ENCODE measurements around the gene FBXO21.

FBXO21 gene

DNA sequence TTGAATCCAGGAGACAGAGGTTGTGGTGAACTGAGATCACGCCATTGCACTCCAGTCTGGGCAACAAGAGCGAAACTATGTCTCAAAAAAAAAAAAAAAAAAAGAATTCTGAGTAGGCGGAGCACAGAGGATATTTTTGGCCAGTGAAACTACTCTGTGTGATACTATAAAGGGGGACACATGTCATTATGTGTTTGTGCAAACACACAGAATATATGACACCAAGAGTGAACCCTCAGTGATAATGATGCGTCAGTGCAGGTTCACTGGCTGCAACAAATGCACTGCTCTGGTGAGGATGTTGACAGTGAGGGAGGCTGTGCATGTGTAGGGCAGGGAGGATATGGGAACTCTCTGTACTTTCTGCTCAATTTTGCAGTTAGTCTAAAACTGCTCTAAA, 24.2 kb downstream of the FBXO21 start:
- Mint-ChIP-seq H3K4me3 (no peak overlapping the region), H3K36me3 (ENCODE audit: low read depth) (peaks cover 97% of the 10 kb centered on the region), H3K9me3 (no peaks in the 10 kb centered on the region), H3K27me3 (no peaks in the 10 kb centered on the region), H3K27ac (no peak overlapping the region), H3K4me1 (ENCODE audit: low read depth) (no peaks in the 10 kb centered on the region)
- intact Hi-C loops (cut with micrococcal nuclease) = no loop called here

DNA sequence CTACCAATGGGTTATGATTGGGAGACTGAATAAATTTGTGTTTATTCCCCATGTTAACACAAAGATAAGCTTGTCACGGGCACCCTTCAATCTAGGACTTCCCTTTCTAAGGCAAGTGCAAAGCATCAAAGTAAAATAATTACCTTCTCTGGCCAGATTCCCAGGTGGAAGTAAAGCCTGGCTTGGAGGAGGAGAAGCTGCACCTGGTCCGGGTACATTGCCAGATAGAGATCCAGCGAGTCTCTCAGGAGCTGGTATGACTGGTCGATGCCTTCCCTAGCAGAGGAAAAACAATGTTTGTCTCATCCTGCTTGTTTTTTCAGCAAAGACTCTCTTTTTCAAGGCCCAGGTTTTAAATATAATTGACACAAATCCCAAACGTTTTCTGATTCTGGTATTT, 24.9 kb downstream of the FBXO21 start:
- intact Hi-C loops (cut with micrococcal nuclease) = no loop called here
- Mint-ChIP-seq H3K27ac (no peak overlapping the region), H3K36me3 (ENCODE audit: low read depth) (peaks cover 97% of the 10 kb centered on the region), H3K4me3 (no peak overlapping the region), H3K9me3 (no peaks in the 10 kb centered on the region), H3K4me1 (ENCODE audit: low read depth) (no peaks in the 10 kb centered on the region), H3K27me3 (no peaks in the 10 kb centered on the region)

DNA sequence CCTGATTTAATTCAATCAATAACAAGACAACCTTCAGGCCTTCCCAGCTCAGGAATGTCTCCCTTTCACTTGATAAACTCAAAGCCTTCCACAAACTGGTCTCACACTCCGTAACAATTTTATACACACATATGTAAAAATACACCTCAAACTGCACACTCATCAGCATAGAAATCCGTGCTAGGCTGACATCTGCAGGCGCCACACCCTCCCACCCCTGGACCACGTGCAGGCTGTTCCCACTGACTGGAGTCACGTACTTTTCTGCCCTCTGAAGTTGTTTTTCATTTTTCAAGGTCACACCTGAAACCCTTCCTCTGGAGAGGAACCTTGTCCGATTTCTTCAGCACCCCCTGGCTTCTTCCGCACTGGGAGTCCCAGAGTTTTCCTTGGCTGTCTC, 27.6 kb downstream of the FBXO21 start:
- Mint-ChIP-seq H3K27ac (no peak overlapping the region), H3K4me1 (ENCODE audit: low read depth) (no peaks in the 10 kb centered on the region), H3K4me3 (no peak overlapping the region), H3K36me3 (ENCODE audit: low read depth) (peaks cover 100% of the 10 kb centered on the region), H3K9me3 (no peaks in the 10 kb centered on the region), H3K27me3 (no peaks in the 10 kb centered on the region)
- intact Hi-C loops (cut with micrococcal nuclease) = no loop called here

DNA sequence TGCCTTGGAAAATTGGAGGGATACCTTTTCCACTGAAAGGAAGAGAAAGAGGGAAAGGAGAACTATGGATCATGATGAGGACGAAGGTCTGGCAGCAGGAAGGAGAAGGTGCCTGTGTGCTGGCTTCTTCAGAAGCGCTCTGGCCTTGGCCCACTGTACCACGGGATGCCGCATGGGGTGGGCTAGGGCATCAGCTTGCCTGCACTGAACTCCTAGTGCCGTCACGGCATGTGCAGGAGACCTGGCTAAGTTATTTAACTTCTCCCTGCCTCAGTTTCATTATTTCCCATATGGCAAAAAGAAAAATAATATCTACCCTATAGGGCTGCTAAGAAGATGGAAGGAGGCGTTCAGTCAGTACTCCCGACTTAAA, 28.1 kb downstream of the FBXO21 start:
- intact Hi-C loops (cut with micrococcal nuclease) = no loop called here
- H3K9me3 Mint-ChIP-seq = no peaks in the 10 kb centered on the region
- peaks cover 100% of the 10 kb centered on the region for H3K36me3 Mint-ChIP-seq (ENCODE audit: low read depth)
- no peak overlapping the region for H3K27ac Mint-ChIP-seq
- no peaks in the 10 kb centered on the region for H3K4me1 Mint-ChIP-seq (ENCODE audit: low read depth)
- no peaks in the 10 kb centered on the region for H3K27me3 Mint-ChIP-seq
- H3K4me3 Mint-ChIP-seq = no peak overlapping the region

DNA sequence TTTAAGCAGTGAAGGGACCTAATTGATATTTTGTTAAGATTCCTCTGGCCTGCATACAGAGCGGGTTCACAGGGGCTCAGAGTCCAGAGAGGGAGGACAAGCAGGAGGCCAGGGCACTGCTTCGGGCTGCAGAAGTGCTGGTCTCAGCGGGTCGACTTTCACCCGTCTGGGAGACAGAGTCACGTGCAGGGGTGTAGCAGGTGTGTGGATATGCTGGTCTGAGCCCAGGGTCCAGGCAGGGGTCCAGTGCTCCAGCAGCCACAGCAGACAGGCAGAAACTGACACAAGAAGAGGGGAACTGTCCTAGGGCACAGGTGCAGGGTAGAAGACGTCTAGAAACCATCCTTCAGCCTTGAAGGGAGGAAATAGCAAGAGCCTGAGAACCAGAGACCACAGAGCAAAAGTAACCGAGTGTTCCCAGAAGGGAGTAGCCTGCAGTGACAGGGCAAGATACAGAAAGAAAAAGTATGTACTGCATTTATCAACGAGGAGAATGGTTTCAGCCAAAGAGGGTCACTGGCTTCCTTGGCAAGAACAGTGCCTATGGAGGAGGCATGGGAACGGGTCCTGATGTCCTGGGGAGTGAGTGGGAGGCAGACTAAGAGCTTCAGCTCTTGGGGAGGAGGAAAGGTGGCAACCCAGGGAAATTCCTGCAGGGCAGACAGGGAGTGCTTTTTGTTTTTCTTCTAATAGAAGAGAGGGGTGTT, 28.7 kb downstream of the FBXO21 start:
- H3K36me3 Mint-ChIP-seq (ENCODE audit: low read depth) = peaks cover 100% of the 10 kb centered on the region
- no peak overlapping the region for H3K4me3 Mint-ChIP-seq
- H3K27me3 Mint-ChIP-seq = no peaks in the 10 kb centered on the region
- no peak overlapping the region for H3K27ac Mint-ChIP-seq
- no peaks in the 10 kb centered on the region for H3K9me3 Mint-ChIP-seq
- intact Hi-C loops (cut with micrococcal nuclease) = no loop called here
- no peaks in the 10 kb centered on the region for H3K4me1 Mint-ChIP-seq (ENCODE audit: low read depth)

DNA sequence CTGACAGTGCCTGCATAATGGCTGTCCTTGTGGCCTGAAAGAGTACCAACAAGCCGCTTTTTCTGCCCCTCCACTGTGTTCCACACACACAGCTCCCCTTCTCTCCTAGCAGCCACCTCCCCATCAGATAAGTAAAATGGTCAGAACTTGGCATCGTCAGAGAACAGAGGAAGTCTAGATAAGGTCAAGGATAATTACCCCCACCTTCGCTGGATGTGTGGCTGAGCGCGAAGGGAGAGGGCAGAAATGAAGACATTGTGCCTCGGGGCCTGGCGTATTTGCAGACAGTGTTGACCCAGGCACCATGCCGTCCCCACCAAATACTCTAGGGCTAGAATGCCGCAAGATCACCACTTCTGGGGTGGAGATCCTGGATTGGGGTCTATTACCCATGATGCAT, 30.6 kb downstream of the FBXO21 start:
- Mint-ChIP-seq H3K27ac (no peak overlapping the region), H3K4me1 (ENCODE audit: low read depth) (no peaks in the 10 kb centered on the region), H3K27me3 (no peaks in the 10 kb centered on the region), H3K4me3 (no peak overlapping the region), H3K36me3 (ENCODE audit: low read depth) (peaks cover 98% of the 10 kb centered on the region), H3K9me3 (no peaks in the 10 kb centered on the region)
- intact Hi-C loops (cut with micrococcal nuclease) = no loop called here

DNA sequence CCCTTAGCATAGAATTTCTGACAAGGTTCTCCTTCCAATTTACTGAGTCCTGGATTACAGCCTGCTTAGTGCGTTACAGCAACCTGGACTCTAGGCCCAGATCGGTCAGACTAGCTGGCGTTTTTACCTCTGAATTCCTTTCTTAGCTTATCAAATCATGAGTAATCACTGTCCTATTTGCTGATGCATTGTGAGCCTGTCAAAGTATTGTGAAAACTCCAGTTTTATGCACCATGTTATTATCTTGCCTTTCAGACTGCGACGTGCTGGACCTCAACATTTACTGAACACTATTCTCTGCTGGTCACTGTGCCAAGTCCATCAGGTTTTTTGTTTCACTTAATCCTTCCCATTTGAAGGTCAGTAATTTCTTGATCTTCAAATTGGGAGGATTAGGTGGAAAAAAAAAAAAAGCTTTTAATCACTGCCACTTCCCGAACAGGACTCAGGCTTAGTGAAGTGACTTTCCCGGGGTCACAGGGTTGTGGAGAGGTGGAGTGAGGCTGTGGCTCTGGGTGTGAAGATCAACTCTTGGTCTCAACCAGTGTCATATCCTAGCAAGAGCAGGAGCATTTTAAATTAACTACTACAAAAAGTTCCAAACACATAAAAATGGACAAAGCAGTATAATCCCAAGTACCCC, 31.2 kb downstream of the FBXO21 start:
- Mint-ChIP-seq H3K36me3 (ENCODE audit: low read depth) (peaks cover 98% of the 10 kb centered on the region), H3K27me3 (no peaks in the 10 kb centered on the region), H3K27ac (no peak overlapping the region), H3K4me3 (no peak overlapping the region), H3K9me3 (no peaks in the 10 kb centered on the region), H3K4me1 (ENCODE audit: low read depth) (no peaks in the 10 kb centered on the region)
- intact Hi-C loops (cut with micrococcal nuclease) = no loop called here

DNA sequence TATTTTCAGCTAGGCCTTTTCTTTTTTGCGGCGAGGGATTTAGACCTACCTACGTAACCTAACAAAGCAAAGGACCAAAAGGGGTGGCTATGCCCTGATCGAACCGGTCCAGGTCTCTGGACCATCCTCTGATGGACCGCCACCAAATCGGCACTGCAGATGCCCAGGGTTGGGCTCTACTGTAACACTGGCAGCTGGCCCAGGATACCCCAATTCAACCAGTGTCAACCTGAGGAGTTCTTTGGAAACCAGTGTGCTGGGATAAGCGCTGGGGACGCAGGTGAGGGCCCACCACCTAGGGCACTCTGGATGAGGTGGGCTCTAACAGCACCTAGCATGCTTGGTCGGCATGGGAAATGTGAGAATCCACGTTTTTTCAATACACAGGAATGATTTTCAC, 32.2 kb downstream of the FBXO21 start:
- peaks cover 98% of the 10 kb centered on the region for H3K36me3 Mint-ChIP-seq (ENCODE audit: low read depth)

DNA sequence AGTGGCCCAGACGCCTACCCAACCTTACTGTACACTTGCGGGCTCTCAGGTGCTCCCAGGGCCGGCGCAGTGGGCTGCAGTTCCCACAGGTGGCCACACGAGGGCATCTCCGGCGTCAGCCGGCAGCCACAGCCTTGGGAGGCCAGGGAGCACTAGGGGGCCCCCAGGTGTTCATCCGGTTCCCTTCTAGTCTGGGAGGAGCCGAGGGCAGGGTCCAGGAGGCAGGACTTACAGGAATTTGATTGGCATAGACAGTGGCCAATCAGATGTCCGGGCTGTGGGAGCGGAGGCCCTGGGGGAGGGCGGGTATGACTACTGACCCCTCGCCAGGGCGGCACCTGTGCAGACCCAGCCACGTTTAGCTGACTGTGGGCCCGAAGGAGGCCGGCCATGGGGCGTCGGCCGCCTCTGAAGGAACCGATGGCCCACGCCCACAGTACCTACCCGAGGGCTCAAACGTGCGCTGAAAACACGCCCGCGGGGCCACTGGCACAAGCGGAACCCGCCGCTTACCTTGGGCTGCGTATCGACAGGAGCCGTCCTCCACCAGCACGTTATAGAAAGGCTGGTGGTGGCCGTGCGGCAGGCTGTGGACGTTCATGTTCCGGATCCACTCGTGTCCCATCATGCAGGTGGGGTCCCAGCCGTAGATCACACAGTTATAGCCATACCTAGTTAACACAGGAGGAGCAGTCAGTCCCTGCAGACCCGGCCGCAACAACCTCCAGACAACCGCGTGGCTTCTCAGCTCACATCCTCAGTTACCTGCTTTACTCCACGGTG, 34.8 kb downstream of the FBXO21 start:
- no peaks in the 10 kb centered on the region for H3K9me3 Mint-ChIP-seq
- H3K27ac Mint-ChIP-seq = no peak overlapping the region
- no peak overlapping the region for H3K4me3 Mint-ChIP-seq
- no peaks in the 10 kb centered on the region for H3K27me3 Mint-ChIP-seq
- intact Hi-C loops (cut with micrococcal nuclease) = no loop called here
- H3K36me3 Mint-ChIP-seq (ENCODE audit: low read depth) = peaks cover 93% of the 10 kb centered on the region
- no peaks in the 10 kb centered on the region for H3K4me1 Mint-ChIP-seq (ENCODE audit: low read depth)

More for the DNA sequence above, 32.2 kb downstream of the FBXO21 start:
- H3K27me3 Mint-ChIP-seq = no peaks in the 10 kb centered on the region
- no peaks in the 10 kb centered on the region for H3K9me3 Mint-ChIP-seq
- no peaks in the 10 kb centered on the region for H3K4me1 Mint-ChIP-seq (ENCODE audit: low read depth)
- H3K27ac Mint-ChIP-seq = no peak overlapping the region
- intact Hi-C loops (cut with micrococcal nuclease) = no loop called here
- H3K4me3 Mint-ChIP-seq = no peak overlapping the region

DNA sequence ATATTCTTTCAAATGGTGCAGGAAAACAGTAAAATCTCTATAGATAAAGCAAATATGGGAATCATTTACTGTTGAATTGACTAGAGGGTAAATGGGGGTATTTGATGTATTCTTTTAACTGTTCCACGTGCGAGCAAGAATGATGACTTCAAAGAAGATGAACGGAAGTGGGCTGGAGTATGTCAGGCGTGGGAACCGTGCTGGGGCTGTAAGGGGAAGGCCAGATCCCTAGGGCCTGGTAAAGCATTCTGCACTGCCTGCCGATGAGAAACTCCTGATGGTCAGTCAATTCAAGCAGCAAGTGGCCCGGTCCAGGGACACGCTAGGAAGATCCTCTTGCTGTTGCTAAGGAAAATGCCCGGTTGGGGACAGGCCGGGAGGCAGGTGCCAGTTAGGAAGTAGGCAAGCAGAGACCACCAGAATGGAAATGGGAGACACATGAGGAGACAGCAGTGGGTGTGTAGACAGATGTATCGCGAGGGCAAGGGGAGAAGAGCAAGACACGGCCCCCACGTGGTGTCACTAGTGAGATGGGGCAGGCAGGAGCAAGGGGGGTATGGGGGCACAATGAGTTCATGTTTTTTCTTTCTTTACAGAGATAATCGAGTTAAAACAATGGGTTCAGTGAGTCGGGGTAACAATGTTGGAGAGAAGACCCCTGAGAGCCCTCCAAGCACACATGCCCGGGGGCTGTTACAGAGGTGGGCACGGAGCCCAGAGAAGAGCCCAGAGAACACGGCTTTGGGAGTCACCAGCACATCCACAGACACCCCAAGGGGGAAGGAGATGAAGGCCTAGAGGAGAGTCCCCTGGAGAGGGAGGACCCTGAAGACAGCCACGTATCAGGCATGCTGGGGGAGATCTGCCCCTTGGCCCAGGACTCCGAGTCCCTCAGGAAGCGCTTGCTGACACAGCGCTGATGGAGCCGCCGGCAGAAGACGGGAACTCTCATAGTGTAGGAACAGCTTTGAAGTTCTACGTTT, 37.2 kb downstream of the FBXO21 start:
- intact Hi-C loops (cut with micrococcal nuclease) = no loop called here
- Mint-ChIP-seq H3K27me3 (no peaks in the 10 kb centered on the region), H3K9me3 (no peaks in the 10 kb centered on the region), H3K4me1 (ENCODE audit: low read depth) (peaks cover under 1% of the 10 kb centered on the region), H3K4me3 (no peak overlapping the region), H3K36me3 (ENCODE audit: low read depth) (peaks cover 88% of the 10 kb centered on the region), H3K27ac (no peak overlapping the region)

DNA sequence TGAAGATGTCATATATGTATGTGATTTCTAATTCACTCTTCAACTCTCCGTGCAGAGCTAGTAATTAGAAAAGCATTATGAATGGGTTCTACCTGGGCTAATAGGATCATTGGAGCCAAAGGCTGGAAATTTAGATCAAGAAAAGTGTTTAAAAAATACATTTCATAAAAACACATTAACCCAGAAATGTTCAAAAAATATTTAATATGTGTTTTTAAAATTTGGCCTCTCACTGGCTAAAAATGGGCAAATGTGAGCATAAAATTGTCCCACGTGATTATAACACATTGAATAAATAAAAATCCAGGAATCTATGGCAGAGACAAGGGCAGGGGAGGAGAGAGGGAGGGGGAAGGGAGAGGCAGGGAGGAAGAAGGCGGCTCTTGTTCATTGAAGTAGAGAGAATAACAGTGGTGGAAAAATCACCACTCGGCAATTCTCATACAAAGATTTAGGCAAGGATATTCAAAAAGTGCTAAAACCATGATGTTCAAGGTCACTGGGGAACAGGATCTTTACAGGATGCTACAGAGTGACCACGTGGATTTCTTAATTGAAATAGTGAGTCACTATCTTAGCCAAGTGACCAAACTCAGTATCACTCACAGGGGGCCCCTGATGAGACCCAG, 38.8 kb downstream of the FBXO21 start:
- no peaks in the 10 kb centered on the region for H3K27me3 Mint-ChIP-seq
- no peaks in the 10 kb centered on the region for H3K9me3 Mint-ChIP-seq
- intact Hi-C loops (cut with micrococcal nuclease) = no loop called here
- H3K27ac Mint-ChIP-seq = no peak overlapping the region
- H3K4me1 Mint-ChIP-seq (ENCODE audit: low read depth) = peaks cover 6% of the 10 kb centered on the region
- peaks cover 85% of the 10 kb centered on the region for H3K36me3 Mint-ChIP-seq (ENCODE audit: low read depth)
- H3K4me3 Mint-ChIP-seq = no peak overlapping the region

DNA sequence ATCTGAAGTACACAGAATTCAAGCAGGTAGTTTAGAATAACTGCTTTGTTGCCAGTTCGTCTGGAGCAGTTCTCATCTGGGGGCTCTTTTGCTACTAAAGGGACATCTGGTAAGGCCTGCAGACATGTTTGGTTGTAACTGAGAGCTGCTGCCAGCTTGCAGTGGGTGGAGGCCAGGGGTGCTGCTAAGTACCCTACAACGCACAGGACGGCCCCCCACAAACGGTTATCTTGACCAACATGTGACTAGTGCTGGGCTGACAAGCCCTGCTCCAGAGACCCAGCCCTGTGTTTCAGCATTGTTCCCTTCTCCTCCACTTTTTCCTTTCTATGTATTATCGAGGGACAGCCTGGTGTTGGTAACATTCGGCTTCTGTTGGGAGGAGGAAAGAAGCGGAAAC, 40.8 kb downstream of the FBXO21 start:
- Mint-ChIP-seq H3K36me3 (ENCODE audit: low read depth) (peaks cover 88% of the 10 kb centered on the region), H3K4me3 (no peak overlapping the region), H3K4me1 (ENCODE audit: low read depth) (peaks cover 6% of the 10 kb centered on the region), H3K9me3 (no peaks in the 10 kb centered on the region), H3K27ac (no peak overlapping the region), H3K27me3 (no peaks in the 10 kb centered on the region)
- intact Hi-C loops (cut with micrococcal nuclease) = no loop called here

DNA sequence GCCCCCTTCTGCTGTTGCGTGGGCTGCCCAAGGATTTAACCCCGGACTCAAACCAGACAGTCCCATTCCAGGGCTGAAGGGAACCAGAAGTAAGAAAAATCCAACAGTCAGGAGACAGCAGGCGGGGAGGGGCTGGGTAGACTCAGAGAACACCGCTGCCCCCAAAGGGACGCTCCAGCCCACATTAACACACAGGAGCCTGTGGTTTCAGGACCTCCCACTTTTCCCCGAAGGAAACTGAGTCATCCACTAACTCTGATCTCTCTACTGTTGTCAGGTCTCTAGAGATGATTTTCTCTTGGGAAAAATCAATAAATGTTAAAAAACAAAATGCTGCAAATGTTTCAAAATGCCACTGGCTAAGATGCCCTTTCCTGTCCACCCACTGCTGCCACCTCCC, 41.6 kb downstream of the FBXO21 start:
- peaks cover 6% of the 10 kb centered on the region for H3K4me1 Mint-ChIP-seq (ENCODE audit: low read depth)
- H3K9me3 Mint-ChIP-seq = no peaks in the 10 kb centered on the region
- no peak overlapping the region for H3K4me3 Mint-ChIP-seq
- no peak overlapping the region for H3K27ac Mint-ChIP-seq
- intact Hi-C loops (cut with micrococcal nuclease) = no loop called here
- H3K36me3 Mint-ChIP-seq (ENCODE audit: low read depth) = peaks cover 85% of the 10 kb centered on the region
- no peaks in the 10 kb centered on the region for H3K27me3 Mint-ChIP-seq

All from dendritic cell treated with granulocyte-macrophage colony-stimulating factor and Interleukin-4, amounts not matched to agents 40 ng/mL and 50 ng/mL, for 4 days (primary cell).